M059J (cell line): ENCODE results near the gene TMEM272. TPM values are rescaled to one million over a fixed set of nuclear protein-coding genes. Genes with fewer than 3 reads are reported as not detected.
A peak's percentile ranks its signal among the peaks of the same experiment; 100 is the strongest.
"Not testable (repeated sequence)": the region's sequence is repeated elsewhere in the genome, so short reads cannot be mapped to it uniquely, and the experiment has no call there.

Source experiments
- DNase-seq: peaks from one replicate; pipeline ENCODE4 v3.0.0-alpha.2; 2012; ENCODE audit warnings: low read depth
- total RNA-seq: library from RNA; depleted of rRNA; stranded (reverse); fragments of >200 nt; shearing (Covaris generic); gene quantifications from 2 replicates; pipeline ENCODE4 v1.2.3, GENCODE V29; 2014

Gene TMEM272
- total RNA-seq, 1 experiment from 2014 or later = not detected

DNA sequence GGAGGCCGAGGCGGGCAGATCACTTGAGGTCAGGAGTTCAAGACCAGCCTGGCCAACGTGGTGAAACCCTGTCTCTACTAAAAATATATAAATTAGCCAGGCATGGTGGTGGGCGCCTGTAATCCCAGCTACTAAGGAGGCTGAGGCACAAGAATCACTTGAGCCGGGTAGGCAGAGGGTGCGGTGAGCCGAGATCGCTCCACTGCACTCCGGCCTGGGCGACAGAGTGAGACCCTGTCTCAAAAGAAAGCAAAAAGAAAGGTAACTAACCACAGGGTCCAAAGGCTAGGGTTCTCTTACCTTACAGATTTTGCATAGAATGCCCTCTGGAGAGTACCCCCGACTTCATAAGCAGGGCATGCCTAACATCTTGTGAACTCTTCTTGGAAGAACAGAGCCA is 20.3 kb downstream of the TMEM272 start:
- DNase-seq = not testable (repeated sequence)

DNA sequence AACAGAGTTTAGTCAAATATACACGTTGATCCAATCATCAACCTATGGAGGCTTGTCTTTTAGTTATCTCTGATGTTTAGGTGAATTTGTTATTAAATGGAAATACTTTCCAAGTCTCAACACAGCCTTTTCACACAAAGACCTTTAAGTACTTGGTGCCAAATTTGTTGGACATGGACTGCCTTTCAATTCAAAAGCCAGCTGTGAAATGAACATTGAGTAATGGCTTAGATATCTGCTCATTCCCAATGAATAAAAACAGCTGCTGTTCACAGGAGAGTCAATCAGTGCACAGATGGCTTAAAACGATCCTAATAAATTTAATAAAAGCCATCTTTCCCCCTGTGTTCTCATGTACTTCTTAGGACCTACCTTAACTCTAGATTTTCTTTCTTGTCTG is 21.1 kb downstream of the TMEM272 start:
- no peak for DNase-seq

DNA sequence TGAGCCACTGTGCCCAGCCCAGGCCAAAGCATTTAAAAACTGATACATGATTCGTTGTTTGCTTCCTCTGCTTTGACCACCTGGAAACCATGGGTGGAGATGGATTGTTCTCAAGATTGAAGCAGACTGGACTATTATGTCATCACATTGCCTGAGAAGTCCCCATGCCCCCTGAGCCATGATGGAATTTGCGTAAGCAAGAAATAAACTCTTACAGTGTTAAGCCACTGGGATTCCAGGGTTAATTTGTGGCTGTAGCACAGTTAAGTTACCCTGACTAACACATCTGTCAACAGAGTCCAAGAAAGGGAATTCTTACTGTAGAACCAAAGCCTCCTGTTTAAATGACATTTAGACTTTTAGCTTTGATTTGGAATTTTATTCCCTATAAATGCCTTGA is 21.6 kb downstream of the TMEM272 start:
- no peak for DNase-seq

DNA sequence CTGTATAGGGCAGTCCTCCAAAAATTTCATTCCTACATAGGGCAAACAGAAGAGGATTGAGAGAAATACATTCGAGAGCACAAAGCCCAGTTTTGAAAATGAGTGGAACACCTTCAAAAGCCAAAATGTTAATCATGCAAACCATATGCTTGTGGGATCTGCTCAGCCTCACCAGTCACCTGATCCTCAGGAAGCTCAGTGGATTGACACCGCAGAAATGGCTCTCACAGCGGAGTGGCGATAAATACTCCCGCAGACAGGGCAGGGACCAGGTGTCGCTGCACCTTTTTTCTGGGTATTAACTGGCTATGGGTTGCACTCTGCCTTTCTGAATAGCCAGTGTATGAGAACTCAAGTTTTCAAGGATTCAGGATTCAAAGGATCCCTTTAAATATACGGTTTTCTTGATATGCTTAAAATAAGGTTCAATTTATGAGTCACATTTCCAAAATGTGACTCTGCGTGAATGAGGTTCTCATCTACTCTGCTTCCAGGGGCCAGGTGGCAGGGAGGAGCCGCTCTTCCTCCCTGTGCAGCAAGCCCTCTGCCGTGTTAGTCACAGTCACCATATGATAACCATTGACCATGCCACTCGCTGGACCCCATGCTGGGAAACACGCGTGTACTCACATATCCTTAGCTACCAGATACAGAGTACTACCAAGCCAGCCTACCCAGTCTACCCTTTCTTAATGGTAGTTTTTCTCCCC is 22.7 kb downstream of the TMEM272 start:
- DNase-seq = no peak

DNA sequence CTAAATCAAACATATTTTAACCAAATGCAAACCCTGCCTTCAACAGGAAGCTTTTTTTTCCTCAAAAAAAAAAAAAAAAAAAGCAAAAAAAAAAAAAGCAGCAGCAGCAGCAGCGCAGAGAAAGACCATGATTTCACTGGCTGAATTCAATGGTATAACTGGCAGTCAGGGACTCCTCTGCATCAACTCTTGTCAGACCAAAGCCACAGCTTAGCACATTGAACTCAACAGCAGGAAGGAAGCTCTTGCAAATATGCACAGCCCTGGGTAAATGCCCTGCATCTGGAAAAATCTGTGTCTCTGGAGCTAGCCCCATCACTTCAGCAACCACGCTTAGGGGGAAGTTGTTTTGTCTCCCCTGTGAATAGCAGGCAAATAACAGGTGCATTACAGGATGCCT is 23.4 kb downstream of the TMEM272 start:
- DNase-seq = no peak

DNA sequence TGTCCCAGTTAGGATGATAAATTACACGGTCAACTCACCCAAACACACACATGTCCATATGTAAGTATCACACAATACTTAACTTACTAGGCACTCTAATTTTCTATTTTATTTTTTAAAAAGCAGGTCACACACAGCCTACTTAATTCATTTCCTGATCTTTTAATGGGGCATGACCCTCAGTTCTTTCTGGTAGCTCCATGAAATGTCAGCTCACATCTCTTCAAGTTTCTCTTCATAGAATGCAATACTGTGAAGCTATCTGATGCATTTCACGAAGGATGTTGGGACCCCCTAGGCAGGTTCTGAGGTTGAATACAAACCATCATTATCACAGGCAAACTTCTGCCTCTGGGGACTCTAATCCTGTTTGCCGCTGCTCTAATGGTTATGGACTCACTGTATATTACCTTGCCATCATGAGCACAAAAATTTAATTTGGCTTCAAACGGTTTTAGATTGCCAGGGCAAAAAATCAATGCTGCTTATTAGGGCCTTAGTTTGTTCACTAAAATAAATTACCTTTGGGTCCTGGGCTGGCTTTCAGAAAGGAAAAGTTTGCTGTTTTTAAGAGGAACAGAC is 24.9 kb downstream of the TMEM272 start:
- no peak for DNase-seq

DNA sequence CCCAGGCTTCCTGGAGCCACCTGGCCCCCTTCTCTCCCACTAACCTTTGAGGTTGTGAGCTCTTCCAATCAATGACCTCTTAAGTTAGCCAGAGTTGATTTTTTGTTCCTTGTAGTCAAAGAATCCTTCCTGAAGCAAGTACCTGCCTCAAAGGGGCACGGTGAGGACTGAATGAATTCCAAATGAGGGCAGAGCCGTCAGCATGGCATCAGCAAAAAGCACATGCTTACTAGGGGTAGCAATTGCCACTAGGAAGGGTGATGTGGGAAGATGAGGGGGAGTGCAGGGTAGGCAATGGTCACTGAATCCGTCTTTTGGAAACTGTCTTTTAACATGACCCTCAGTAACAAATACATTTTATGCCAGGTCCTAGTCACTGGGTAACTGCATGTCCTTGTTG is 25.4 kb downstream of the TMEM272 start:
- no peak for DNase-seq

DNA sequence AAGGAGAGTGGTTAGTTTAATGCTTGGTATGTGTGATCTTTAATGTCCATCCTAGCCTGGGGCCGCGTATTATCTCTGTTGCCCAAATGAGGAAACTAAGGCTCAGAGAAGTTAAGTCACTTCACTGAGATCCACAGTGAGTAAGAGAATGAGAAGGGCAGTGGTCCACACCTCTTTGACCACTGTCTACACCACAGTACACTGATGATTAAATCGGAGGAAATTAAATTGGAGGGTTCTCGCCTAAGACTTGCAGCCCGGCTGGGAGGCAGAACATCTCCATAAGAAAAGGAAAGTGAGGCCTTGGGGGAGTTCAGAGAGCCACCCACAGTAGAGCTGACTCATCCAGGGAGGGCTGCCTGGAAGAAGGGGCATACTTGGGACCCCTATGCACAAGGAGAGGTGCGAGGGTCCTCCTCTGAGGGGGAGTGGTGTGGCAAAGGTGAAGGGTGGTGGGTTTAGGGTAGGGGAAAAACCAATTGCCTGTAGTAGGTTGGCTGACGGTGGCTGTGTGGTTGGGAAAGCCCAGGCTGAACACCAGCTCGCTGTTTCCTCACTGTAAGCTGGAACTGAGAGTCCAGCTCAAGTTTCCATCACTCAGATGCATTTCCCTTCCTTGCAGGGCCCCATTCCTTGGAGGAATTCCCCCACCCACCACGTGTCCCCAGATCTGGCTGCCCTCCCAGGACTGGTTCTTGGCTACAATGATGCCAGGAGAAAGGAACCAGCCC is 26.0 kb downstream of the TMEM272 start:
- peak; percentile 33 for DNase-seq

DNA sequence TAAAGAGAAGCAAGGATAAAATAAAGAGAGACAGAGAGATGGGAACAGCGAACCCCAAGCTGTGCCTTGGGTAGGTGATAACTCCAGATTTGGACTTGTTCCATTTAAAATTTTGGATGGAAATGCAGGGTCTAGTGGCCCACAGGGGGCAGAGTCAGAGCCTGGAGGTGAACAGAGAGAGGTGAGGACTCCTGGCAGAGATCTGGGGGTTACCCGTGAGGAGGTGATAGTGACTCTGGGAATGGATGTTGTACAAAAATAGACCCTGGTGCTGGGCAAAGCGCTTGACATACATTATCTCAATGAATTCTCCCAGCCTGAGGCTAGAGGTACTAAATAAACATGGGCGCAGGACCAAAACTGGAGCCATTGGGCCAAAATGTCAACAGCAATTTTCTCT is 26.7 kb downstream of the TMEM272 start:
- no peak for DNase-seq

DNA sequence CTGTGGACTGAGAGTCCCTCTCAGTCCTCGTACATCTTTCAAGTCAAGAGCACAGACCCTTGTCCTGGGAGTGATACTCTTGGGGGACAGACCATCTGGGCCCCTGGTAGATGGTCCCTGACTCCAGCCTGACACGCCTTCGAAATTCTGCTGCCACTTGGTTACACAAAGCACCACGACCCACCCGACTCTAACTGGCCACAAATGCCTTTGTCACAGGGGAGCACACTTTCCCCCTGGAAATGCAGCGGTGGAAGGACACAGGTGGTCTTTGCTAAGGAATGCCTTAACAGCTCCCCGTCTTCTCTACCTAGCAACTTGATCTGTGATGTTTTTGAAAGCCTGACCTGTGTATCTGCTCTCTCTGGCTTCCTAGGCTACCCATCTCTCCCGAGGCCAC is 27.3 kb downstream of the TMEM272 start:
- DNase-seq = no peak

DNA sequence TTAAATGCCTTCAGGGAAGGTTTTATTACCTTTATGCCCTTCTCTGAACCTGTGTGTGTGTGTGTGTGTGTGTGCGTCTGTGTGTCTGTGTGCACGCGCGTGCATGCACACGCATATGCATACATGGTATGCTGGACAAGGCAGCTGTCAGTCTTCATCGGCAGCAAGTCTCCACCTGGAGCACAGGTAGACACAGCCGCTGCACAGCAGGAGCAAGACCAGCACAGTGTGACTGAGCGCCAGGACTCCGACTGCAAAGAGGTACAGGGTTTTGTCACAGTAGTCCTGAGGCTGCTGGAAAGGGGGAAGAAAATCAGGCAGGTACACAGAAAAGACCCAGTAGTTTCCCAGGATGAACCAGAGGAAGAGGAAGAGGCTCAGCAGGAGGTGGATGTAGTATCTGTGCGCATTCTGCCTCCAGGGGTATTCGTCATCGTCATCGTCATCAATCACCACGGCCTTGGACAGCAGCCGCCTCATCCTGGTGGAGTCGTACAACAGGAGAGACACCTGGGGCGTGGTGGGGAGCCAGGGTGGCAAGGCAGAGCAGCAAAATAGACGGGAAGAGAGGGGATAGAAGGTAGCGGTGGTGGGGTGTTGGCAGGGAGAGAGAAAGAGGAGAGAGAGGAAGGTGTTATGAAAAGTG is 28.2 kb downstream of the TMEM272 start:
- no peak for DNase-seq

DNA sequence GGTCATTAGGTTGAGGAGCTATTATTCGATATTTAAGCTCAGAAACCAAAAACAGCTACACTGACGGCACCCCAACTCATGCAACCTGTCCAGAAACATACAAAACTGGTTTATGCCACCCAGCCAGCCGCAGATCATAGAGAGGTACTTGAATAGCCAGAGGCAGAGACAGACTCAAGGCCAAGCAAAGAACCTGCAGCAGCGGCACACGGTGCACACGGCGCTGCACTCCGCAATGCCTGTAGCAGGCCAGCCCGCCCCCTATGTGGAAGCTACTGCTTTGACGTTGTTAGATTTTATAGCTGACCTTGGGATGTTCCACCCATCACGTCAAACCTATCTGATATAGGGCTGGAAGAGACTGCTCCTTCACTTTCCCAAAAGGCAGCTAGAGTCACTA is 29.1 kb downstream of the TMEM272 start:
- DNase-seq = no peak

DNA sequence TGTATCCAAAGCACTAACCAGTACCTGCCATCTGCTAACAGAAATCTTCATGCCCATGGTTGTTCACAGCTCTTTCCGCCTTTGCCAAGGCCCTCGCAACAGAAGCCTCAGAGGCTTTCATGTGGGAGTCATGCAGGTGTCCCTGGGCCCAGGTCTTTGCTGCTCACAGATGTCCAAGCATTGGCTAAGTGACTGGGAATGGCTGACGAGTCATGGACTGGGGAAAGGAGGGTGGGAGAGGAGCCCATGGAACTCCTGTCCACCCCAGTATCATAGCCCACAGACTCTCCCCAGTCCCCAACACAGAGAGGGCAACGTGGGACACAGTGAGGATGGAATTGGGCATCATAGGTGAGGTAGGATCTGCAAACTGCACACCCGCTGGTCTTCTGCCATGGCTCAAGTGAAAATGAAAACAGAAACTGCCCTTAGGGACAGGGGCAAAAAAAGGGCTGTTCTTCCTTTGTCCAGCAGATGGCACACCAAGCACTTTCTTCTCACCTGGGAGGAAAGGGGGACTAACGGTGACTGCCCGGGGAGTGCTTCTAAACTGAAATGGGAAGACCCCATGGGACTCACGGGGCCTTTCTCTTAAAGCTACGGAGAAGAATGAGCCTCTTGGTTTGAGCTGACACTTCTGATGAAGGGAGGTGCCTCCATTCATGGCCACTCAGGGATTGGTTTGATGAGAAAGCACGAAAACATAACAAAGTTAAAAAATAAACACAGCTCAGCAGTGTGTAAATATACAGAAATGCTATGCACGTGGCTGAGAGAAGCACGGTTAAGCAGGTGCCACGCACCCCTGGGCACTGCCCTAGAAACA is 29.9 kb downstream of the TMEM272 start:
- DNase-seq = peak; percentile 55

DNA sequence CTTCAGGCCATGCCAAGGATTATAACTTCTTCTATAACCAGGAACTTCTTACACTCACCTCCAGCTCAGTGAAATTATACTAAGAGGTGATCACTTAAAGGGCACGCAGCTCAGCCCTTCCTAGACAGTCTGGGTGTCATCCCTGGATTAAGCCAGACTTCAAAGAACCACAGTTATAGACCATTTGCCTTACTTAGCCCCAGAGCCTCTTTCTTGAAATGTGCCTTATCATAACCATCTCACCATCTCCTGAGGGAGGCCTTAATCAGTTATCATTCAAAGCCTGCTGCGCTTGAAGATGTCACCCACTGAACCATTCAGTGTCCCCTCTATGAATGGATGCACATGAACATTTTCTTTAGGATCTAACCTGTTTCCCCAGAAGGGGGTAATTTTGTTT is 30.9 kb downstream of the TMEM272 start:
- DNase-seq = no peak

DNA sequence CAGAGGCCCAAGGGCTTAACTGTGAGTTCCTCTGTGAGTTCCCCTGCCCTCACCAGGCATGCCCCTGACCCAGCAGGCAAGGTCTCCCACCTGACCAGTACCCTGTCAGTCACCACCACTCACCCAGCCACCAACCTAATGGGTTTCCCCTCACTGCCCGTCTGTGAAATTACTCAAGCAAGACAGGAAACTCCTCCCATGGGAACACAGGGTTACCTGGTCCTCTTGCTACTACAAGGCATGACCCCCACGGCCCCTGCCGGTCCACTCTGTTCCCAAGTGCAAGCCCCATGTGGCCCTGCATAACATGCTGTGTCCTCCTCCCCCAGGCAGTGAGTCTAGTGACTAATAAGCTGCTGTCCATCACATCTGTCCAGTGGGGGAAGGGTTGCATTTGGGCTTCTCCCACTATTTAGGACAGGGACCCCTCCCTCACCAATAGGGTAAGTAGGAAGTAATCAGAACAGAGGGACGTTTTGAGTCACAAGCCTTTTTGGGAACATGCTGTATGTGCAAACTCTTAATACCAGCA is 33.0 kb downstream of the TMEM272 start:
- no peak for DNase-seq

DNA sequence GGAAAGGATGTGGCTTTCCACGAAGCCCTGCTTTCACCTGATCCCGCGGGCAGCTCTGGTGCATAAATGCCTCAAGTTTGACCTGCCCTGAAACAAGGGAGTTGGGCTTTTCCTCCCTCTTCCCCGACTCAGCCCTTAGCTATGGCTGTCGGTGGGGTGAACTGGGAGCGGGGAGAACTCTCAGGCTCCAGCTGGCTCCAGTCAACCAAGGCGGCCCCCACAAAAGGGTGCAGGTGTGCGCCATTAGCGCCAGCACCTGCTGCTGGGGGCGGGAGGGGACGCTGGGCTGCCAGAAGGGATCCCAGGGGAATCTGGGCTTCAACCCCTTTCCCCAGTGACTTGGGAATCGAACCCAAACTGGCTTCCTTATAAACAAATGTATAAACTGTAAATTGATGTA is 33.9 kb downstream of the TMEM272 start:
- DNase-seq = no peak

DNA sequence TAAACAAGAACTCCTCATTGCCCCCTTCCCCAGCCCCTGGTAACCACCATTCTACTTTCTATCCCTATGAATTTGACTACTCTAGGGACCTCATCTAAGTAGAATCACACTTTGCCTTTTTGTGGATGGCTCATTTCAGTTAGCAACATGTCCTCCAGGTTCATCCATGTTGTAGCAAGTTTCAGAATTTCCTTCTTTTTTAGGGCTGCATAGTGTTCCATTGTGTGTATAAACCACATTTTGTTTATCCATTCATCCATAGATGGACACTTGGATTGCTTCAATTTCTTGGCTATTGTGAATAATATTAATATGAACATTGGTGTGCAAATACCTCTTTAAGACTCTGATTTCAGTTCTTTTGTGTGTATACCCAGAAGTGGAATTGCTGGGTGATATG is 36.2 kb downstream of the TMEM272 start:
- no peak for DNase-seq

DNA sequence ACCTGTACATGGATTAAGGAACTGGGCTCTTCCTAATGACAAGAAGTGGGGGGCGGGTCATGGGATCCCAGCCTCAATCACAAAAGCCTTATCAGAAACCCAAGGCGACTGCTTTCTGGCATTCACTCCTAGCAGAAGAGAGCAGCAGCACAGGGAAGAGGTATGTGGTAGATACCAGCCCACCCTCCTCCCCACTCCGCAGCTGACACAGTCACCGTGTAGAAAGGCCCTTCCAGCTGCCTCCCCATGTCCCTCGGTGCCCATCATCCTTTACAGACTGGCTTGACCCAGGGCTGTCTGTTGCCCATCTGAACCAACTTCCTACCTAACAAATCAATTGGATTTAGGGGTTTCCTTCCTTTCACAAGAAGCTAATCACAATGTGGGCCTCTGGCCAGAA is 37.9 kb downstream of the TMEM272 start:
- no peak for DNase-seq

DNA sequence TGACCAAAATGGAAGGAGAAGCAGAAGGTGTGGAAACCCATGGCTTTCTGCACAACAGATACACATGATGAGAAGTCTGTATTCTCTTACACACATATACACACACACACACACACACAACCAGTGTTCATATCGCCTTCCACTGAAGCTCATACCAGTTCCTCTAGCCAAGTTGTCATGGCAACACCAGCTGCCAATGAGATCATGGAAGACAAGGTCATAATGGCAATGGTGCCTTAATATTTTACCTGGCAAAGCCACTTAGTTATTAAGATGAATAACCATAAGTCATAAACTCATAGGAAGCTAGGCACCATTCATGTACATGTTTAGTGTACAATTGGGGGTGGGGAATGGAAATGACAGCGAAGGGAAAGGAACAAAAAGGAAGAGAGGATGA is 38.4 kb downstream of the TMEM272 start:
- peak; percentile 50 for DNase-seq

DNA sequence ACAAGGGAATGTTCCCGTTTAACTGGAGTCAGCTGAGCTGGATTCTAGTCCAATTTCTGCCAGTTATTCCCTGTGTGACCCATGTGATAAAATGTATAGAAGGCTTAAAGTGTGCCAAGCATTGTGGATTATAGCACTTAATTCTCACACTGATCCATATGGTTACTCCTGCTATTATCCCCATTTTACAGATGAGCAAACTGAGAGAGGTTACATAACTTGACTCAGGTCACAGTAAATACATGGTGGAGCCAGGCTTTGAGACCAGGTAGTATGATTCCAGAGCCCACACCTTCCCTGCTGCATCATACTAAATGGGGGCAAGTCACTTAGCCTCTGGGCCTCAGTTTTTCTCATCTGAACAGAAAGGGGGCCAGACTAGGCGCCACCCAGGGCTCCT is 39.1 kb downstream of the TMEM272 start:
- DNase-seq = no peak

DNA sequence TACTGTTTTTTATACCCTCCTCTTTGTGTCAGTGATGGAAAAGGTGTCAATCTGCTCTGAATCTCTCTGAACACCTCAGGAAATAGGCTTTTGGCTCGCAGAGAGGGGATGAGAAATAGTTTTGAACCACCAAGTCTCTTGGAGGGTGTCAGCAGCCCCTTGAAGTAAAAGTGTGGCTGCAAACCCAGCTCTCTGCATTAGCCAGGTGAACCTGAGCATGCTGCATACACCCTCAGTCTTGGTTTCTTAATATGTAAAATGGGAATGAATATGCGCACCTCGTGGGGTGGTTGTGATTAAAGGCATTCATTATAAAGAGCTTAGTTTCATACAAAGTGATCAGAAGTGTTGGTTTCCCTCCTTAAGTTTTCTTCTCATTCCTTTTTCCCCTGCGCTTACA is 39.7 kb downstream of the TMEM272 start:
- no peak for DNase-seq
